Fibroblast of skin of left quadriceps (primary cell): ENCODE data around the gene EEIG1.

Experiments used
- DNase-seq, 2 experiments: peaks; one replicate each; pipeline ENCODE4 v3.0.0-alpha.2; 2013; ENCODE audit warnings: low read depth in 2 of 2

The EEIG1 gene

DNA sequence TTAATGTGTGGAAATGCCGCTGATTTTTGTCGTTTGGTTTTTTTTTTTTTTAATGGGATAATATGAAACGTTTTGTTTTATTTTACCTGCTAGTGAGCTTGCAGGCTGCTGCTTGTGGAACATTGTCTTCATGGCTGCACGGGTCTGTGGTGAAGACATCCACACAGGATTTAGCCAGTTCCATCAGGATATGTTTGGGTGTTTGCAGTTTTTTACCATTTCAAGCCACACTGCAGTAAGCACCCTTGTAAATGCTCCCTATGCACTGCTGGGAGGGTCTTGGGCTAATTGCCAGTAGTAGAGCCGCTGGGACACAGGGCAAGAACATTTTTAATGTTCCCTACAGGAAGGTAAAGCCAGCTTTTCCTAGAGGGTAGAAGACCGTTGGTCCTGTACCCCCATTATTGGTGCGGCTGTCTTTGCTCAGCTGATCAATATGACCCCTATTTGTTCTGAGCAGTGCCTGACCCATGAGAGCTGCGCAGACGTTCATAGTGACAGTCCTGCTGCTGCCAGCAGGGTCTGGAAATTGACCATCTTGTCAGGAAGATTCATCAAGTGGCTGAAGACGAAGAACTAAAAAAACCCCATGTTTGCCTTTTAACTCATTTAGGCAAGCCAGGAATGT is 20.5 kb upstream of the EEIG1 start:
- DNase-seq: no peak

DNA sequence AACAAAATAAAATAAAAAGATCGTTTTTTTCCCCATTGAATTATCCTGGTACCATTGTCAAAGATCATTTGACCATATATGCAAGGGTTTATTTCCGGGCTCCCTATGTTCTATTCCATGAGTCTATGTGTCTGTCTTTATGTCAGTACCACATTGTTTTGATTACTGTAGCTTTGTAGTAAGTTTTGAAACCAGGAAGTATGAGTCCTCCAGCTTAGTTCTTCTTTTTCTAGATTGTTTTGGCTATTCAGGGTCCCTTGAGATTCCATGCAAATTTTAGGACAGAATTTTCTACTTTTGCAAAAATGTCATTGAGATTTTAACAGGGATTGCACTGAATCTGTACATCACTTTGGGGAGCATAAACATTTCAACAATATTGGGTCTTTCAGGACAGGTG is 18.7 kb upstream of the EEIG1 start:
- DNase-seq: no peak

DNA sequence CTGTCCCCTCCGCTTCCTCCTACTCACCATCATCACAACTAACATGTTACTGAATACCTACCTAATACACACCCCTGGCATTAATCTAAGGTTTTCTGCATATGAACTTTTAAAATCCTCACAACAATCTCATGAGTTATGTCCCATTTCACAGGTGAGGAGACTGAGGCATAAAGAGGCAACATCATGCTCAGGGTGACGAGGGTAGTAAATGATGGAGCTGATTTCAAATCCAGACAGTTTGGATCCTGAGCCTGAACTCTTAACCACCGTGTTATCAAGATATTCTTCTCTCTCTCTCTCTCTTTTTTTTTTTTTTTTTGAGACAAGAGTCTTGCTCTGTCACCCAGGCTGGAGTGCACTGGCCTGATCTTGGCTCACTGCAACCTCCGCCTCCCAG is 12.9 kb upstream of the EEIG1 start:
- DNase-seq: no peak

DNA sequence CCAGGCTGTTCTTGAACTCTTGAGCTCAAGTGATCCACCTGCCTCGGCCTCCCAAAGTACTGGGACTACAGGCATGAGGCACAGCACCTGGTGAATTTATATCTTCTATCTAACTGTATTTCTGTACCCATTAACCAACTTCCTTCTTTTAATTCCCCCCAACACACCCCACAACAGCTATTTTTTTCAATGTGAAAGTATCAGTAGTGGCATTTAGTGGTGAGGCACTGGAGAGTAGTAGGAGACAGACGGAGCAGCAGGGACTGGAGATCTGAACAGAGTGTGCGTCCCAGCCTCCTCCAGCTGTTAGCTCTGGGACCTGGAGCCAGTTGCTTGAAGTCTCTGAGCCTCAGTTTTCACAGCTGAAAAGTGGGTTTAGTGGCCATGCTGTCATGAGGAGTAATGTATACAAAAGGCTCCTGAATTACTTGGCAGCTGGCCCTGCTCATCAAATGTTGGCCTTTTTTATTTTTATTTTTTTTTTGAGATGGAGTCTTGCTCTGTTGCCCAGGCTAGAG is 11.0 kb upstream of the EEIG1 start:
- DNase-seq: no peak

DNA sequence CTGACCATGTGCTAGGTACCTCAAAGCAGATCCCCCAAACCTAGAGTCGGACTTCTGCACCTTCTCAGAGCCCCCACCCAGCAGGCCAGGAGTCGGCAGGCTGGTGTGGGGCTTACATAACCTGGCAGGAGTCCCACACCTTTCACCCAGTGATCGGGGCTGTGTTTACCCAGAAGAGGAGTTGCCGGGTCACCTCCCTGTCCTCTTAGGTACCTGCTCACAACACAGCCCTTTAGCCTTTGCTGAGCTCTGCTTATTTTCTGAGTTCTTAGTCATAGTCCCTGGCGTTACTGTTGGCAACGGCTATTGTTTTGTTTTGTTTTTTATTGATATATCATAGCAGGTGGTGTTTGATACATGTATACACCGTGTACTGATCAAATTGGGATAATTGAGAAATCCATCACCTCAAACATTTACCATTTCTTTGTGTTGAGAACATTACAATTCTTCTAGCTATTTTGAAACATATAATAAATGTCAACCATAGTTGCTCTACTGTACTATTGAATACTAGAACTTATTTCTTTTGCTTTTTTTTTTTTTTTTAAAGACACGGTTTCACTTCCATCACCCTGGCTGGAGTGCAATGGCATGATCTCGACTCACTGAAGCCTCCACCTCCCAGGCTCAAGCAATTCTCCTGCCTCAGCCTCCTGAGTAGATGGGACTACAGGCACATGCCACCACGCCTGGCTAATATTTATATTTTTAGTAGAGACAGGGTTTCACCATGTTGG is 10.4 kb upstream of the EEIG1 start:
- no peak for DNase-seq

DNA sequence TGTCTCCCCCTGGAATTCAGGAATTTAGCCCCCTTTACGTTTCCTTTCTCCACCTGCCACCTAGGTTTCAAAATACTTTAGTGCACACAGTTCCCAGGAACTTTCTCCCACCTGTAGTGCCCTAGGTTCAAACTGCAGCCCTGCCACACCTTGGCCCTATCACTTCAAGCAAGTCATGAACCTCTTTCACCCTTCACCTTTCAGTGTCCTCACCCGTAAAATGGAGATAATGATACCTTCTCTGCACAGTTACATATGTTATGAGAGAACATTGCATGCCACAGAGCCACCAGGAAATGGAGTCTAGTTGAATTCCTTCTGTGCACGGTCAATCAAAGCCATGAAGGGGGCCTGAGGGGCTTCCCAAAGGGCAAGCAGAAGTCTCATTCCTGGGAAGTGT is 9.8 kb upstream of the EEIG1 start:
- no peak for DNase-seq

DNA sequence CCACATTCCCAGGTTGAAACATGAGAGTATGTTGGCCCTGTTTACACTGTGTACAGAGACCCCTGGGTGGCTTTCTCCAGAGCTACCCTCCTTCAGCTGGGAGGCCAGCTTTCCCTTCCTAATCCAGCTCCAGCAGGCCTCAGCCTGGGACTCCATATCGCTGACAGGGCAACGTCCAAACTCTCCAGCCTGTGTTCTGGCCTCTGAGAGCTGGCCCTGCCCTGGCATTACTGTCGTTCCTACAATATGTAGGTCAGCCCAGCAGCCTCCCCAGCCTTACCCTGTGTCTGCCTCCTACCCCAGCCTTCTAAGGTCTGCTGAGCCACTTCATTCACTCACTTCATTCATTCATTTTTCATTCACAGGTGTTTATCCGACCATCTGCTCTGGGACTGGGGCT is 8.3 kb upstream of the EEIG1 start:
- no peak for DNase-seq

DNA sequence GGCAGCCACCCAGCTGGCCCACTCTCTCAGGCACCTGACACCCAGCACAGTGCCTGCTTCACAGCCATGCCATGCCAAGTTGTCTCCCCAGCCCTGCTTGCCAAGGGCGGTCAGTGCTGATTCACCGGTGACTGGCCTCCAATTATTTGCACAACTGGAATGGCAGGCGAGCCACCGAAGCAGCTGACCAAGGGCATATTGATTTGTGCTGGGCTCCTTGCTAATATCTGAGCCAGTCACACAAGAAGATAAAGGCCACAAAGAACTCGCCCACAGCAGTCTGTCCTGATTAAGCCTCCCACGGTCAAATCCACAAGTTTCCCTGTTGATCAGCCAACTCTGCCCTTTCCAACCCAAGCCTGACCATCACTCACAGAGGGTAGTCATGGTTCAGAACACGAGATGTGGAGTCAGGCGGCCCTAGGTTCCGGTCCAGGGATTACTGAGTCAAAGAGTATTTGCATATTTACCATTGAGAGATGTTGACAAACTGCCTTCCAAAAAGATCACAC is 6.4 kb upstream of the EEIG1 start:
- no peak for DNase-seq

DNA sequence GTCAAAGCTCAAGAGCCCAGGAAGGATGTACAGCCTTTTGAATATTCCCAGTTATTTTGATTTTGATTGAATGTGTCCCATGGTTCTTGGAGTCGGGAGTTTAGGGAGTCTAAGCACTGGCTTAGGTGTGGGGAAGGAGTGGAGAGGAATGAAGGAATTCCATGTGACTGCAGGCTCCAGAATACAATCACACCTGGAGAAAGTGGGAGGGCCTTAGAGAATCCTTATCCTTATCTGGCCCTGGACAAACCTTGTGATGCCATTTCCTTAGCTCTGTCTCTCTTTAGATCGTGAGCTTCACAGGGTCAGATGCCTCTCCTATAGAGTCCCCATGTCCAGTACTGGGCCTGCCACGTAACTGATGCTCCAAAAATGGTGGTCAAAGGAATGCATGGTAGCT is 4.2 kb upstream of the EEIG1 start:
- no peak for DNase-seq

DNA sequence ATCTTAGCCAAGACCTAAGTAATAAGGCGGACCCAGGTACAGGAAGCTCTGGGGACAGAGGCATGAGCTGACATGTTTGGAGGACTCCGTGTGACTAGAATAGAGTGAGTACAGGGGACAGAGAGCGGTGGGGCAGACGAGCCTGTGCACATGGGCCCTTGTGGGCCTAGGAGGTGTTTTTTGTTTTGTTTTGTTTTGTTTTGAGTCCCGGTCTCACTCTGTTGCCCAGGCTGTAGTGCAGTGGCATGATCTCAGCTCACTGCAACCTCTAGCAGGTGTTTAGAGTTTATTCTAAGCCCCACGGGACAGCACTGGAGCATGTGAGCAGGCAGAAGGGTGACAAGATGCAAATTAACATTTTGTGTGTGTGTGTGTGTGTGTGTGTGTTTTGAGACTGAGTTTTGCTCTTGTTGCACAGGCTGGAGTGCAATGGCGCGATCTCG is 3.1 kb upstream of the EEIG1 start:
- no peak for DNase-seq

DNA sequence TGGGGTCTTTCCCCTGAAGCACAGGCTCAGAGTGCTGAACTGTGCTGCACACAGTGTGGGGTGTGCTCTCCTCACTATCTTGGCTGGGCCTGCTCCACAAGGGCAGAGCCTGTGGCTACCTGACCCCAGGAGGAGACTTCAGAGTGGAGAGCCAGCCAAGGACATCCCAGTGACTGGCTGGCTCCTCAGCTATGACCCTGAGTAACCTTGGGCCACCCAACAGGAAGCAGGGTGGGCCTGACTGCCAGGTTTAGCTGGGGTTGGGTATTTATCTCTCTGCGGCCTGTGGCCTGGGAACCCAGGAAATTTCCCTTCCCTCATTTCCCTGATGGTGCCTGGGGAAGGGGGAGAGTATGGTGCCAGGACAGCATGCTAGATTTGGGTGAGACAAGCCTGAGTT is 2.1 kb upstream of the EEIG1 start:
- no peak for DNase-seq

DNA sequence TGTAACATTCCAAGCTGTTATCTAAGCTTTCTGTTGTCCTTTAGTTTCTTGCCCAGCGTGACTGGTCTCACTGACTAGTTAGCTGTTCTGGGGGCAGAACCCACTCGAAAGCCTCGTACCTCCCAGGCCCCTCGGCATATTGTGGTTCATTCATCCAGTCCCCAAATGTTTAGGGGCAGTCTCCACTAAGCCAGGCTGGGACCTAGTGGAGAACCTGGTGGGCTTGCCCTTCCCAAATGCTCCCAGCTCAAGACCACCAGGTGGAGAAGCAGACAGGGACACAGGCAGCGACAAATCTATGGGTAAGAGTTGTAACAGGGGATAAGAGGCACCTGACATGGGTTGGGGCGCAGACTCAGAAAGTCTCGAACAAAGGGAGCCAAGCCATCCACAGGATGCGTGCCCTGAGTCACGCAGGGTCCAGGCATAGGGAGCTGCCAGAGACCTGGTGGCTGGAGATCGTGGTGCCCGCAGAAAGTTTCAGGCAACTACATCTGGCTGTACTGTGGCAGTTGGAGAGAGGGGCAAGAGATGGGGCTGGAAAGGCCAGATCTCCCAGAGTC is 851 bp upstream of the EEIG1 start:
- no peak for DNase-seq

DNA sequence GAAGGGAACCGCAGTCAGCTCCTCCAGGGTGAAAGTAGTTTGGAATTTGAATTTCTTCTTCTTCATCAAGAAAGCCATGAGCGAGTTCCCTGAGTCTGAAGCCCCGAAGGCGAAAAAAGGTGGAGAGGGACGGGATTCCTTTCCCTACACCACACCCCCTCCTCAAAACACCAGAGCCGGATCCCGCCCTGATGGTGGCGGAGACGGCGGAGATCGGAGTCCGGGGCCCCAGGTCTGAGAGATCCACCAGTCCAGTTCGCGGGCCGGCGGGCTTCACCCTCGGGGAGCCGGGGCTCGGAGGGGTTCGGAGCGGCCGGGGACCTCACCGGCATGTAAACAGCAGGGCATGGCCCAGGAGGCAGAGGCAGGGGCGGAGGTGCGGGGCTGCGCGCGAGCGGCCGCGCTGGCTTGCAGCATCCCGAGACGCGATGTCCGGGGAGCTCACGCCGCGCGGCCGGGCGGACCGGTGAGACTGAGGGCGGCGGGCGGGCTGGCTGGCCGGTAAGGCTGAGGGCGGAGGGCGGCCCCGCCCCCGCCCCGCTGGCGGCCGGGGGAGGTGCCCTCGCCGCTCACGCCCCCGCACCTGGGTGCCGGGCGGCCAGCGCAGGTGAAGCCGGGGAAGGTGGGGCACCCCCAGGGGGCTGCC is 606 bp downstream of the EEIG1 start:
- DNase-seq: no peak

DNA sequence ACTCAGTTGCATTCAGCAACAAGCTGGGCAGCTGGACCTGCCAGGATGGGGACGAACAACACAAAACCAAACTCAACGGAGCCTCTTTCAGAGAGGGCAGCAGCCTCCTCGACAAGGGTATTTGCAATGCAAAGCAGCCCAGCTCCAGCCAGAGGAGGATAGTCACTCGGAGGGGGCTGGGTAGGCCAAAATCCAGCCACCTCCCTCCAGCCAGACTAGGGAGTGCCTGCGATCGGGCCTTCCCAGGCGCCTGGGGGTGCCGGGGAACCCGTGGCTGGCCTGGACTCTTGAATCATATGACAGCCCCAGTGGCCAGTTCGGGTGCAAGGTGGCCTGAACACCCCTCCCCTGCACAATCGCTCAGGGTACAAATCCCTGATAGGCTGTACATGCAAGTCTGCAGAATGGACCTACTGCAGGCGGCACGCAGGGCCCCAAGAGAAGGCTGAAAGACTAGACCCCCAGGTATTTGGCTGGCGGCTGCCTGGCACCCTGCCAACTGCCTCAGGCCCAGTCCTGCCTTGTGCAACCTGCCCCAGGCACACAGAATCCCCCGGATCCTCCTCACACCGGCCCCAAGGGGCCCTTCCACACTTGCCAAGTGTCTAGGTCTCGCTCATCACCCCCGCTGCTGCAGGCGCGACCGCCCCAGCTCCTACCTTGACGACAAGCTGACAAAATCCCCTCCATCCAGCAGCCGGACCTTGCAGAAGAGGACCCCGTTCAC is 1.3 kb downstream of the EEIG1 start:
- DNase-seq: no peak

DNA sequence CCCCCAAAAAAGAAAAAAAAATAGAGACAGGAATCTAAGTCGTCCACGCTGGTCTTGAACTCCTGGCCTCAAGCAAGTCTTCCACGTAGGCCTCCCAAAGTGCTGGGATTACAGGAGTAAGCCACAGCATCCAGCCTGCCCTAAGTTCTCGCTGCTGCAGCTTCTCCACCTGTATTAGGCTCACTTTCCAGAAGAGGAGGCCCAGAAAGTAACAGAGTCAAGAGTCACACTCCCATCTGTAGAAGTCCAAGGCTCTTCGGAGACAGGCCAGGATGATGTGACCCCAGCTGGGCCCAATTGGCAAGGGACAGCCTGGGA is 1.8 kb downstream of the EEIG1 start:
- no peak for DNase-seq

DNA sequence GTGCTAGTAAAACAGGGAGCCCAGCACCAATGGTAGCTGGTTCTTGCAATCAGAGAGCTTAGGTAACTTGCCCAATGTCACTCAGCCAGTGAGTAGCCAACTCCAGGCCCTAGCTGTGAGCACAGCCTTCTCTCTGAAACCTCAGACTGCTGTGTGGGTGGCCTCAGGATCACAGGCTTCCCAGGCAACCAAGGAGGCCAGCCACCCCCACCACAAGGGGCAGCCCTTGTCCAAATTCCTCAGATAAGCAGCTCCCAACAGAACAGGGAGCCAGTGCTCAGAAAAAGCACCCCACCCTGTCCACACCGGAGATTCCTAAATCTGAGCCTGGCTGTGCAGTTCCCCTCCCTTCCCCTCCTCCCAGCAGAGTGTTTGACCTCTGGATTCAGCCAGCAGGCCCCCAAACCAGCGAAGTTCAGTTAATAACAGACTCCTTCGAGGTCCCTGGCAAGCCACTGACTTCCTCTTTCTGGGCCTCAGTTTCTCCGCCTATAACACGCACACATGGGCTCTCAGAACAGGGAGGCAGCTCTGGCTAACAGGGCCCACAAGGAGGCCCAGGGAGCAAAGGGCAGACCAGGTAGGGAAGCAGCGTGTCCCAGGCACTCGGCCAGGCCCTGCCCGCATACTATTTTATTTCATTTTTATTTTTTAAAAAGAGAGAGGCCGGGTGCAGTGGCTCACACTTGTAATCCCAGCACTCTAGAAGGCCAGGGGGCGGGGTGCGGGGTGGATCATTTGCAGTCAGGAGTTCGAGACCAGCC is 2.7 kb downstream of the EEIG1 start:
- DNase-seq: no peak

DNA sequence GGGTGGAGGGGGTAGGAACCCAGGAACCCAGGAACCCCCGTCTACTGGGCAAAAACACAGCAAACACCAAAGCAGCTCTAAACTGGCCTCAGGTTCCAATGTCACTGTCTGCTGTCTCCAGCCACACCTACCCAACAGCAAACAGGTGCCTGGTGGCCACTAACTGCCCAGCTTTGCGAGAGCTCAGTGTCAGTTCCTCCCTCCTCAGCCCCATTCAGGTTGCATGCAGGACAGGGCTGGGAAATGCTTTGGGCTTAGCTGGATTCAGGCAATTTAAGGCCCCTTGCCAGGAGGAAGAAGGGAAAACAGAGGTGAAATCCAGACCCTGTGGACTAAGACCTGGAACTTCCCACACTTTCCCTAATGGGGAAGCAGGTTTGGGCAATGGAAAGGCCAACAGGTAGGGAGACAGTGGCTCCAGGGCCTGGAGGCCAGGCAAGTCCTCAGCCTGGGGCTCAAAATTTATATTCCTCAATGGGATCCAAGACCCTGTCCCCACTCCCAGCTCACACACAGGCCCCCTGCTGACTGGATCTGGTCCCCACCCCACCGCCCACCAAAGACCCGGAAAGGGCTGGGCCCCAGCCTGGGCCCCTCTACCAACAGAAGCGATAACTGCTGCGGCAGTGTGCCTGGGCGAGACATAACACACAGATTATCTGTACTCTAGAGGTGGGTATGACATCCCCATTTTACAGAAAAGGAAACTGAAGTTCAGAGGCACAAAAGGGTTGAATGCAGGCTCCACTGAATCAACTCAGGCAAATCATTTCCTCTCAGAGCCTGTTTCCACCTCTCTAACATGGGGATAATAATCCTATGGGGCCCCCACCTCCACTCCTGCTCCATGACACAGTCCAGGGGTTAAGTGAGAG is 3.5 kb downstream of the EEIG1 start:
- no peak for DNase-seq

DNA sequence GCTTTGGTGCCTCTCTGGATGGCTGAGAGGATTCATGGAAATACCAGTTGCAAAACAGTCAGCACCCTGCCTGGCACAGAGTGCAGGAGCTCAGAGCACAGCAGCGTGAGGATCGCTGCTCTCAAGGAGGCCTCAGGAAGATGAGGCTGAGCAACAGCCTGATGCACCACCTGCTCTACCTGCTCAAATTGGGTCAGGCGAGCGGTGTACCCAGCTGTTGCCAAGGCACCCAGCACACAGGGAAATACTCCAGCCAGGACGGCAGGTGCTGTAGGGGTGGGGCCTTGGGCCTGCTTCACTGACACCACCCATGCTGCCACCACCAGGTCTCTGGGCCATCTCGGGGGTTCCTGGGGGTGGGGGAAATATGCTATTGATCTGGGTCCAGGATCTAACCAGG is 4.3 kb downstream of the EEIG1 start:
- no peak for DNase-seq

DNA sequence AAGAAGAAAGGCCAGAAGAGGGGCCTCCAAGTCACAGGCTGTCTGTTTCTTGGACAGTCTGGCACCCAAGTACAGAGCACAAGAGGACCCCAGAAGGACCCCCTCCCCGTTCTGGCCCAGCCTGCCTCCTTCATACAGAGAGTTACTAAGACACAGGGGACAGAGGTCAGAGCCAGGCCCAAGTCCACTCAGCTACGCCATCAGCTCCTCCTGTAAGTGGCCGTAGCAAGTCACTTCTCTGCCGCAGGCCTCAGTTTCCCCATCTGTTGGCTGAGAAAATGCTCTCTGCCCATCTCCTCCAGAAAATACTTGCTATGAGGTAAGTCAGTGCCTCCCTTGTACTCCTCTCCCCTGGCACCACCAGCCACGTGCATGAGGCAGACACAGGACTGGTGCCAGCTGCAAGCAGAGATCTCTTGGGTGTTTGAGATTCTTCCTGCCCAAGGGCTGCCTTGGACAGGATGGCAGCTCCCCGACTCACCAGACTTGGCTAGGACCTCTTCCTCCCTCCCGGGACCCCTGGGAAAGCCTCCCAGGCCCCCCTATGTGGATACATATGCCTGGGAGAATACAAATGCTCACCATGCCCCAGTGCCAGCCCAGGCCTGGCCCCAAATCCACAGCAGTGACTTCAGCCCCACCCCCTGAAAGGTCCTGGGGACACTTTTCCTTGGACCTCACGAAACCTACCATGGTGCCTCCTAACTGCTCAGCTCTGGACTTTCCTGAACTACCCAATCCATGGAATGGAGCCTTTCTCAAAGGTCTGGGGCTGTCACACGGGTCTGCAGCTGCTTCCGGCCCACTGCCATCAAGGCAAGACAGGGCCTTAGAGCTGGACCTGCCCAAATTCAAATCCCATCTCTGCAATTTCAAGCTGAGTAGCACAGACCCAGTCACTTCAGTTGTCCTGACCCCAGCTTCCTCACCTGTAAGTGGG is 5.1 kb downstream of the EEIG1 start:
- no peak for DNase-seq
